GM12875 (cell line): Measurements from ENCODE around the gene COL4A3.

Experiments used
- H3K4me3 ChIP-seq: one replicate; pipeline ENCODE4 v1.5.1; 2011; ENCODE audit warnings: low read depth, low read length, control low read depth
- CTCF ChIP-seq: IDR thresholded peaks from 2 replicates; pipeline ENCODE4 v1.5.1; 2011; ENCODE audit warnings: low read depth, mild to moderate bottlenecking, control low read depth, inconsistent platforms, low read length, moderate library complexity, borderline replicate concordance; ENCODE audit not compliant: insufficient read depth

COL4A3 gene

GRCh38 chr2:227348324-227348723 is 183.9 kb downstream of the COL4A3 start:
- TF ChIP-seq CTCF = no peak
- H3K4me3 ChIP-seq = no peak overlapping the region

- no peak overlapping the region for H3K4me3 ChIP-seq
- TF ChIP-seq CTCF = no peak
Observed at GRCh38 chr2:227349989-227350612, 185.7 kb downstream of the COL4A3 start.

GRCh38 chr2:227351639-227352038 is 187.2 kb downstream of the COL4A3 start:
- no peak overlapping the region for H3K4me3 ChIP-seq
- no peak for TF ChIP-seq CTCF

- no peak for TF ChIP-seq CTCF
- no peak overlapping the region for H3K4me3 ChIP-seq
Observed at GRCh38 chr2:227360351-227360750, 195.9 kb downstream of the COL4A3 start.

- H3K4me3 ChIP-seq = no peak overlapping the region
- peak; percentile 31; the same call in 1 of the 2 replicates for TF ChIP-seq CTCF
Observed at GRCh38 chr2:227363756-227364155, 199.3 kb downstream of the COL4A3 start.
